K562 (cell line): Measurements from ENCODE around the gene RNF150. TPM values are rescaled to one million over a fixed set of nuclear protein-coding genes. Genes with fewer than 3 reads are reported as not detected.

Experiments used
- ATAC-seq: fragments of 200-7000 bp; cut with Tn5 transposase; 3 replicates; pipeline ENCODE4 v1.9.1; 2020; ENCODE audit warnings: moderate library complexity
- BruUV-seq: library from RNA; stranded (reverse); fragments of 400-500 nt; replicated peaks from 2 replicates; lab custom pipeline; 2021; lab: Mats Ljungman, UMichigan
- CTCF ChIA-PET: fragments of 300-600 bp; formaldehyde crosslinking; extraction: SDS; loops from one replicate; lab custom pipeline; 2021; ENCODE audit warnings: low intra/inter-chr PET ratio; lab: Yijun Ruan, JAX
- POLR2A ChIA-PET: fragments of 300-600, 350-650 bp; sonication (Branson Sonifier 250); formaldehyde crosslinking; extraction: SDS; loops from one replicate; lab custom pipeline; 2021; ENCODE audit warnings: antibody characterized with exemption, inconsistent platforms; lab: Yijun Ruan, JAX
- DNase-seq, 4 experiments: peaks; one replicate each; pipeline versions ENCODE4 v3.0.0 to v3.0.0-alpha.2; 2011 to 2018; ENCODE audit warnings: low spot score in 3 of 4, mixed read lengths in 3 of 4; ENCODE audit errors: extremely low read depth in 1 of 4
- FAIRE-seq: peaks from 2 replicates; lab custom pipeline; 2011; peaks lifted over from hg19 to GRCh38; lab: Jason Lieb, UNC
- H2AFZ ChIP-seq: 2 replicates; pipeline ENCODE4 v1.6.0; 2011; ENCODE audit warnings: low read depth, low read length, control low read depth, inconsistent platforms
- H3K27ac ChIP-seq: fragments of 200-600 bp; 3 replicates; pipeline ENCODE4 v1.8.0; 2011; ENCODE audit warnings: low read depth, mild to moderate bottlenecking, control low read depth, inconsistent platforms, low read length, moderate library complexity, mixed read lengths; ENCODE audit errors: extremely low read depth
- H3K27me3 ChIP-seq, 2 experiments: fragments of 300-600 bp in 1 of 2; 2 replicates in 1 of 2; 3 replicates in 1 of 2; pipeline versions ENCODE4 v1.6.0 to v1.8.0; 2011; ENCODE audit warnings: inconsistent platforms in 2 of 2, low read length in 2 of 2, mild to moderate bottlenecking in 1 of 2, mixed read lengths in 1 of 2, moderate library complexity in 1 of 2; ENCODE audit not compliant: control insufficient read depth in 2 of 2, insufficient read depth in 2 of 2
- H3K36me3 ChIP-seq: fragments of 300-600 bp; 3 replicates; pipeline ENCODE4 v1.8.0; 2011; ENCODE audit warnings: mild to moderate bottlenecking, low read length, inconsistent platforms; ENCODE audit not compliant: control insufficient read depth, insufficient read depth
- H3K4me1 ChIP-seq, 2 experiments: fragments of 200-600 bp in 1 of 2; replicated peaks in 1 of 2; 2 replicates in 1 of 2; 3 replicates in 1 of 2; pipeline versions ENCODE4 v1.5.1 to v1.8.0; 2011; ENCODE audit warnings: inconsistent platforms in 2 of 2, low read length in 2 of 2, mild to moderate bottlenecking in 1 of 2, mixed read lengths in 1 of 2, moderate library complexity in 1 of 2; ENCODE audit not compliant: control insufficient read depth in 2 of 2, insufficient read depth in 2 of 2
- H3K4me2 ChIP-seq: 2 replicates; pipeline ENCODE4 v1.6.1; 2011; ENCODE audit warnings: low read length, control low read depth, inconsistent platforms, mixed read lengths; ENCODE audit not compliant: insufficient read depth
- H3K4me3 ChIP-seq: fragments of 200-600 bp; sonication (generic), shearing (Covaris generic); 2 replicates; pipeline ENCODE4 v1.5.1; 2016; ENCODE audit warnings: control low read depth, inconsistent platforms
- H3K79me2 ChIP-seq: fragments of 200-600 bp; 3 replicates; pipeline ENCODE4 v1.8.0; 2011; ENCODE audit warnings: low read length, inconsistent platforms; ENCODE audit not compliant: control insufficient read depth, insufficient read depth
- H3K9ac ChIP-seq, 2 experiments: 2 replicates each; pipeline versions ENCODE4 v1.6.0 to v1.6.1; 2011; ENCODE audit warnings: low read depth in 2 of 2, low read length in 2 of 2, control low read depth in 1 of 2, inconsistent platforms in 1 of 2, mild to moderate bottlenecking in 1 of 2, mixed read lengths in 1 of 2; ENCODE audit not compliant: insufficient read depth in 1 of 2
- H3K9me1 ChIP-seq: one replicate; pipeline ENCODE4 v1.6.0; 2011; ENCODE audit warnings: inconsistent platforms, mild to moderate bottlenecking, low read length, moderate library complexity; ENCODE audit not compliant: control insufficient read depth, insufficient read depth
- H3K9me3 ChIP-seq: replicated peaks from 2 replicates; pipeline ENCODE4 v1.5.1; 2011; ENCODE audit warnings: low read depth, low read length, inconsistent platforms; ENCODE audit not compliant: control insufficient read depth, insufficient read depth
- H4K20me1 ChIP-seq: replicated peaks from 2 replicates; pipeline ENCODE4 v1.6.1; 2011; ENCODE audit warnings: low read length, inconsistent platforms, mixed read lengths; ENCODE audit not compliant: control insufficient read depth, insufficient read depth
- ADNP ChIP-seq: fragments of 200-800 bp; sonication (Bioruptor generic); IDR thresholded peaks from 2 replicates; pipeline ENCODE4 v1.6.1; 2016; ENCODE audit warnings: missing genetic modification characterization, missing compliant biosample characterization
- ASH1L ChIP-seq: fragments of 450-650 bp; IDR thresholded peaks from 2 replicates; pipeline ENCODE4 v1.6.1; 2018; ENCODE audit warnings: borderline replicate concordance, mild to moderate bottlenecking, low read depth; ENCODE audit not compliant: partially characterized antibody
- BMI1 ChIP-seq: fragments of 150-350 bp; IDR thresholded peaks from 2 replicates; pipeline ENCODE4 v1.6.1; 2014; ENCODE audit warnings: low read length
- CBFA2T2 ChIP-seq: fragments of 450-650 bp; conservative IDR thresholded peaks from 2 replicates; pipeline ENCODE4 v1.6.1; 2017; ENCODE audit warnings: mild to moderate bottlenecking
- CBFA2T3 ChIP-seq: fragments of 450-650 bp; IDR thresholded peaks from 2 replicates; pipeline ENCODE4 v1.6.1; 2017
- CBX2 ChIP-seq: fragments of 200-600 bp; sonication (generic); IDR thresholded peaks from one replicate; pipeline ENCODE4 v1.6.1; 2012; ENCODE audit warnings: mild to moderate bottlenecking, low read length, inconsistent platforms; ENCODE audit not compliant: insufficient read depth, poor library complexity, severe bottlenecking
- CCNT2 ChIP-seq: IDR thresholded peaks from 2 replicates; pipeline ENCODE4 v1.6.1; 2011; ENCODE audit warnings: borderline replicate concordance, low read depth, mild to moderate bottlenecking, moderate library complexity, mixed read lengths, low read length; ENCODE audit not compliant: insufficient read length; ENCODE audit errors: extremely low read depth
- DACH1 ChIP-seq: fragments of 450-650 bp; IDR thresholded peaks from 2 replicates; pipeline ENCODE4 v1.6.1; 2018; ENCODE audit not compliant: partially characterized antibody
- DDX20 ChIP-seq: fragments of 450-650 bp; IDR thresholded peaks from 2 replicates; pipeline ENCODE4 v1.6.1; 2016; ENCODE audit warnings: missing genetic modification characterization, low read depth, mild to moderate bottlenecking, missing compliant biosample characterization, moderate library complexity
- EHMT2 ChIP-seq: fragments of 450-650 bp; IDR thresholded peaks from 2 replicates; pipeline ENCODE4 v1.6.1; 2018; ENCODE audit warnings: antibody characterized with exemption
- FOXA1 ChIP-seq: fragments of 450-650 bp; IDR thresholded peaks from 2 replicates; pipeline ENCODE4 v1.6.1; 2016; ENCODE audit warnings: mild to moderate bottlenecking, borderline replicate concordance
- KLF16 ChIP-seq: IDR thresholded peaks from 2 replicates; pipeline ENCODE4 v1.6.1; 2016; ENCODE audit warnings: antibody characterized with exemption
- L3MBTL2 ChIP-seq: fragments of 450-650 bp; IDR thresholded peaks from 2 replicates; pipeline ENCODE4 v1.6.1; 2016; ENCODE audit warnings: mild to moderate bottlenecking, moderate library complexity
- LEF1 ChIP-seq: fragments of 450-650 bp; IDR thresholded peaks from 2 replicates; pipeline ENCODE4 v1.6.1; 2016; ENCODE audit warnings: mild to moderate bottlenecking
- MECOM ChIP-seq: fragments of 250-450 bp; sonication (Bioruptor Pico); IDR thresholded peaks from 2 replicates; pipeline ENCODE4 v1.8.0; 2022; ENCODE audit warnings: inconsistent platforms
- MTA1 ChIP-seq: fragments of 450-650 bp; IDR thresholded peaks from 2 replicates; pipeline ENCODE4 v1.6.1; 2017; ENCODE audit warnings: borderline replicate concordance
- MTF1 ChIP-seq: fragments of 250-450 bp; sonication (Bioruptor Pico); IDR thresholded peaks from 2 replicates; pipeline ENCODE4 v1.9.0; 2021; ENCODE audit warnings: moderate library complexity, mild to moderate bottlenecking, inconsistent platforms, borderline replicate concordance
- NFXL1 ChIP-seq: fragments of 450-650 bp; formaldehyde crosslinking; IDR thresholded peaks from 2 replicates; pipeline ENCODE4 v1.4.0; 2021; ENCODE audit warnings: mild to moderate bottlenecking
- NR1H2 ChIP-seq: sonication (generic); formaldehyde crosslinking; IDR thresholded peaks from 2 replicates; pipeline ENCODE4 v1.4.0; 2020; ENCODE audit warnings: mild to moderate bottlenecking, missing genetic modification reagents
- NR3C1 ChIP-seq: sonication (generic); formaldehyde crosslinking; IDR thresholded peaks from 2 replicates; pipeline ENCODE4 v1.8.1; 2022; ENCODE audit warnings: missing genetic modification reagents
- POLR2AphosphoS5 ChIP-seq: IDR thresholded peaks from 2 replicates; pipeline ENCODE4 v1.6.1; 2011; ENCODE audit warnings: mild to moderate bottlenecking, low read depth, low read length, moderate library complexity; ENCODE audit not compliant: control insufficient read depth, insufficient read depth
- RNF2 ChIP-seq: sonication (generic); IDR thresholded peaks from 2 replicates; pipeline ENCODE4 v1.6.1; 2016
- SIRT6 ChIP-seq: IDR thresholded peaks from one replicate; pipeline ENCODE4 v1.6.1; 2012; ENCODE audit warnings: low read depth, mild to moderate bottlenecking, control low read depth, inconsistent platforms, low read length, moderate library complexity
- TEAD4 ChIP-seq, 2 experiments: sonication (generic) in 1 of 2; formaldehyde crosslinking in 1 of 2; IDR thresholded peaks; 2 replicates each; pipeline versions ENCODE4 v1.6.1 to v1.8.0; 2012 to 2022; ENCODE audit warnings: borderline replicate concordance in 1 of 2, inconsistent platforms in 1 of 2, low read length in 1 of 2, mild to moderate bottlenecking in 1 of 2, missing genetic modification reagents in 1 of 2
- ZNF696 ChIP-seq: fragments of 250-450 bp; sonication (Bioruptor Pico); conservative IDR thresholded peaks from 2 replicates; pipeline ENCODE4 v1.4.0; 2020; ENCODE audit warnings: mild to moderate bottlenecking, moderate library complexity
- WGBS: fragments of 100-300 bp; shearing (Covaris generic); methylation state at CpG from one replicate; pipeline ENCODE4 v1.1.6; 2016; ENCODE audit warnings: low coverage, mixed read lengths; ENCODE audit not compliant: insufficient coverage; ENCODE audit errors: missing lambda C conversion rate; 5-methylcytosine and 5-hydroxymethylcytosine counted together
- in situ Hi-C: fragments of 300-500 bp; cut with MboI; formaldehyde crosslinking; loops from 4 replicates; pipeline ENCODE4 v1.15.0; 2018; ENCODE audit warnings: inconsistent platforms, mixed read lengths
- intact Hi-C: fragments of 100-400 bp; cut with micrococcal nuclease; formaldehyde crosslinking; loops from 2 replicates; pipeline ENCODE4 v1.14.2; 2022
- polyA plus RNA-seq, 8 experiments: library from polyadenylated mRNA; depleted of rRNA in 4 of 8; stranded (reverse) in 5 of 8; unstranded in 3 of 8; fragments of >200 nt; fragmentation: Nextera tagmentation in 2 of 8; fragmentation: Illumina TruSeq in 1 of 8; extraction: Ambion mirVana in 2 of 8; extraction: Trizol in 1 of 8; gene quantifications; 2 replicates each; pipeline versions ENCODE4 v1.2.1 to v1.2.3, GENCODE V29; 2011 to 2014; ENCODE audit warnings: inconsistent platforms in 1 of 8, missing spikeins in 1 of 8
- total RNA-seq, 7 experiments: library from RNA; depleted of rRNA in 6 of 7; stranded (reverse); fragments of >200 nt in 6 of 7; fragmentation: Illumina TruSeq in 2 of 7; extraction: Trizol in 2 of 7; gene quantifications; 2 replicates each; pipeline versions ENCODE4 v1.2.1 to v1.2.3, GENCODE V29; 2011 to 2021; ENCODE audit warnings: low replicate concordance in 1 of 7
- TF ChIP-seq, protein P1 (sequence below), 3 experiments: IDR thresholded peaks in 2 of 3; conservative IDR thresholded peaks in 1 of 3; 2 replicates each; pipeline ENCODE4 v1.5.1; 2011 to 2012; ENCODE audit warnings: low read length in 3 of 3, mild to moderate bottlenecking in 3 of 3, control low read depth in 2 of 3, improper control_type of control experiment in 1 of 3, inconsistent platforms in 1 of 3, low read depth in 1 of 3, mixed read lengths in 1 of 3, moderate library complexity in 1 of 3; ENCODE audit not compliant: insufficient read depth in 2 of 3

RNF150 gene
- total and polyA plus RNA-seq, 9 of the 15 experiments (the other 6 are each of a cell fraction or from before 2014, with no cell fraction given): 0.09 TPM; not detected in 8

DNA sequence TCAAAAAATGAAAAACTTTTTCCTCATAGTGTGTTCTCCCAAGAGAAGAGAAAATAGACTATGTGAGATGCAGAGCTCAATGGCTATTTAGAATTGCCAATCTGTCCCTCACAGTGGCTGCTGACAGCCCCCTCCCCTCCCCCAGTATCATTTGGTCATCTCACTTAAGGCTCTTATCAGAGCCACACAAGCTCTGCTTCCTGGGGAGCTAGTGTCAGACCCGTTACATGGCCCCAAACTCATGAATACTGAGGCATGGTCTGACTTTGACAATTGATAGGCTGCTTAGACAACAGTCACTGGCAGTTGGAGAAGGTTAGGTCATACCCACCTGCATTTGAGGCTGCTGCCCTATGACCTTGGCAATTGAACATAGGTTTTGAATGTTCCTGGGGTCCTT lies 15.3 kb downstream of the RNF150 start:
- Histone ChIP-seq H2AFZ (no peak overlapping the region), H3K4me1 (no peaks in the 10 kb centered on the region; a peak in 1 of 5 replicates), H3K9me1 (no peaks in the 10 kb centered on the region), H4K20me1 (no peaks in the 10 kb centered on the region), H3K4me3 (no peak overlapping the region), H3K27ac (no peak overlapping the region), H3K9ac (no peak overlapping the region), H3K36me3 (no peaks in the 10 kb centered on the region), H3K27me3 (no peaks in the 10 kb centered on the region), H3K4me2 (no peak overlapping the region), H3K79me2 (no peaks in the 10 kb centered on the region), H3K9me3 (no peaks in the 10 kb centered on the region)
- WGBS: 0% methylated on average over 1 of the region's 1 CpG
- intact Hi-C loops (no loop called here), in situ Hi-C loops (no loop called here)
- ChIA-PET CTCF (no interaction called here), POLR2A (interaction anchor here (0.5 kb wide), 1 partner anchor 15 kb away, joined by 3 read pairs; no protein-coding TSS in a partner anchor)
- FAIRE-seq: no peak
- peak in 1 of 4 experiments; percentile 58 for DNase-seq
- BruUV-seq: no TSS peak
- peak; percentile 63 for ATAC-seq
- TF ChIP-seq MTA1: no peak
- 0 out of 2 replicates have a peak, but pooled peaks have one; percentile 38 for TF ChIP-seq RNF2
- peak; percentile 53 for TF ChIP-seq CBFA2T2
- TF ChIP-seq, protein P1, sequence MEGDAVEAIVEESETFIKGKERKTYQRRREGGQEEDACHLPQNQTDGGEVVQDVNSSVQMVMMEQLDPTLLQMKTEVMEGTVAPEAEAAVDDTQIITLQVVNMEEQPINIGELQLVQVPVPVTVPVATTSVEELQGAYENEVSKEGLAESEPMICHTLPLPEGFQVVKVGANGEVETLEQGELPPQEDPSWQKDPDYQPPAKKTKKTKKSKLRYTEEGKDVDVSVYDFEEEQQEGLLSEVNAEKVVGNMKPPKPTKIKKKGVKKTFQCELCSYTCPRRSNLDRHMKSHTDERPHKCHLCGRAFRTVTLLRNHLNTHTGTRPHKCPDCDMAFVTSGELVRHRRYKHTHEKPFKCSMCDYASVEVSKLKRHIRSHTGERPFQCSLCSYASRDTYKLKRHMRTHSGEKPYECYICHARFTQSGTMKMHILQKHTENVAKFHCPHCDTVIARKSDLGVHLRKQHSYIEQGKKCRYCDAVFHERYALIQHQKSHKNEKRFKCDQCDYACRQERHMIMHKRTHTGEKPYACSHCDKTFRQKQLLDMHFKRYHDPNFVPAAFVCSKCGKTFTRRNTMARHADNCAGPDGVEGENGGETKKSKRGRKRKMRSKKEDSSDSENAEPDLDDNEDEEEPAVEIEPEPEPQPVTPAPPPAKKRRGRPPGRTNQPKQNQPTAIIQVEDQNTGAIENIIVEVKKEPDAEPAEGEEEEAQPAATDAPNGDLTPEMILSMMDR (IDR thresholded peaks at IDR 0.05 in 2 of 3, conservative IDR thresholded peaks at IDR 0.05 in 1 of 3; ENCODE audit: insufficient read depth in 2 of 3, low read depth in 1 of 3, low read length in 3 of 3): no peak
- no peak for TF ChIP-seq ZNF696
- no peak for TF ChIP-seq NFXL1 (CRISPR knock-in tag)
- no peak for TF ChIP-seq ADNP (tag)
- no peak for TF ChIP-seq SIRT6
- no peak for TF ChIP-seq ASH1L
- TF ChIP-seq KLF16: peak; percentile 22; the same call in 1 of the 2 replicates
- no peak for TF ChIP-seq NR3C1 (CRISPR knock-in tag)
- no peak for TF ChIP-seq CBX2
- no peak for TF ChIP-seq DDX20 (tag)
- peak; percentile 66 for TF ChIP-seq CBFA2T3
- no peak for TF ChIP-seq NR1H2 (CRISPR knock-in tag)
- TF ChIP-seq MECOM (CRISPR knock-in tag): no peak
- no peak for TF ChIP-seq POLR2AphosphoS5
- TF ChIP-seq BMI1: no peak
- TF ChIP-seq EHMT2: no peak
- no peak for TF ChIP-seq MTF1 (CRISPR knock-in tag)
- TF ChIP-seq DACH1: no peak
- no peak for TF ChIP-seq FOXA1
- no peak for TF ChIP-seq LEF1
- no peak for TF ChIP-seq L3MBTL2
- no peak for TF ChIP-seq CCNT2
- TF ChIP-seq TEAD4 (IDR thresholded peaks at IDR 0.05; ENCODE audit: low read length): peak; percentile 55; the same call in 1 of the 2 replicates
- TF ChIP-seq TEAD4 (CRISPR knock-in tag; IDR thresholded peaks at IDR 0.05; ENCODE audit: borderline replicate concordance): no peak
